Measurements from ENCODE around the gene HEXIM2. TPM values are rescaled to one million over a fixed set of nuclear protein-coding genes. Genes with fewer than 3 reads are reported as not detected.
A peak's percentile ranks its signal among the peaks of the same experiment; 100 is the strongest.

The HEXIM2 gene
- total and polyA plus RNA-seq, 2 experiments from 2014 or later: 9.0 to 9.5 TPM

DNA sequence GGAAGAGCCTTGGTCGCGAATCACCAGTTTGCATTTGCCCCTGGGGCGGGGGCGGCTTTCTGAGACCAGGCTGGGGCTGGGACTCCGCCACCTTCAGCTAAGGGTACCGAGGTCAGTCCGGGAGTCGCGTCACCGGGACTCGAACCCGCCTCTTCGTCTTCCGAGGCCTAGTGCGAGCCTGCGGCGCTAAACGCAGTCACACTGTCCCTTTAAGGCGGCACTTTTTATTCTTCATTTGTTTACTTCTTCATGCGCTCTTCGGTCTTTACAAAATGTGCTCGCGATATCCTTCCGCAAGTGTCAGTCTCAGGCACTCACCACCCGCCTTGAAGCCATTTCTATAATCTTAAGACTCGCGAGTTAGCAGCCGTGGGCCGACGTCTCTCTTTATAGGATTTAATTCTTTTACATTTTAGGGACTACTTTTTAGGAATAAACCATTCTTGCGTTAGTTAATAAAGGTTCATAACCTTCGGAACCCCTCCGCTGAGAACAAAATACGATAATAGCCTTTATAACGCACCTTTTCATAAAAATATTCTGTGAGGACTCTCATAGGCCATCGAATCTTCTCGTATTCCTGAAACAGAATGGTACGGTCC, 14.0 kb upstream of the HEXIM2 start:
- Histone ChIP-seq H4K20me1 (replicated peaks; ENCODE audit: insufficient read depth) (peaks cover 15% of the 10 kb centered on the region; the same call in 1 of the 2 replicates), H3K27me3 (ENCODE audit: insufficient read depth) (peaks cover 5% of the 10 kb centered on the region; the same call in 1 of the 2 replicates), H3F3A (replicated peaks; ENCODE audit: low read depth) (peaks cover 14% of the 10 kb centered on the region), H3K4me2 (peak overlapping the region; percentile 73), H3K79me2 (replicated peaks; ENCODE audit: insufficient read depth) (peaks cover 25% of the 10 kb centered on the region), H3K27ac (ENCODE audit: low read depth) (peak overlapping the region; percentile 97), H2AFZ (no peak overlapping the region), H3K4me1 (ENCODE audit: insufficient read depth) (peaks cover 35% of the 10 kb centered on the region), H3K36me3 (ENCODE audit: insufficient read depth) (no peaks in the 10 kb centered on the region), H3K9me2 (ENCODE audit: insufficient read depth) (no peaks in the 10 kb centered on the region), H3K4me3 (peak overlapping the region; percentile 62)
- TF ChIP-seq JUNB (IDR thresholded peaks at IDR 0.05; ENCODE audit: unreplicated experiment): no peak
- TF ChIP-seq CREB1 (CRISPR knock-in tag; IDR thresholded peaks at IDR 0.05; ENCODE audit: low read depth): peak; percentile 41
- Mint-ChIP-seq H3K36me3 (ENCODE audit: low read depth) (peaks cover 12% of the 10 kb centered on the region), H3K4me1 (peaks cover 42% of the 10 kb centered on the region), H3K27me3 (ENCODE audit: insufficient read depth, low read depth, poor library complexity) (peaks cover 39% of the 10 kb centered on the region), H3K9me3 (no peaks in the 10 kb centered on the region), H3K27ac (peak overlapping the region; percentile 100), H3K4me3 (peak overlapping the region; percentile 100)
- ATAC-seq (peak; percentile 9), DNase-seq (ENCODE audit: low spot score) (peak; percentile 95)

- Histone ChIP-seq H3K36me3 (ENCODE audit: insufficient read depth) (no peaks in the 10 kb centered on the region), H3K4me1 (ENCODE audit: insufficient read depth) (peaks cover 35% of the 10 kb centered on the region), H3K27ac (ENCODE audit: low read depth) (peak within 1 kb of the TSS; percentile 97), H3K27me3 (ENCODE audit: insufficient read depth) (peaks cover 5% of the 10 kb centered on the region; the same call in 1 of the 2 replicates), H3K4me3 (peak within 1 kb of the TSS; percentile 95), H3F3A (replicated peaks; ENCODE audit: low read depth) (peaks cover 14% of the 10 kb centered on the region), H2AFZ (no peak within 1 kb of the TSS), H3K4me2 (peak within 1 kb of the TSS; percentile 95), H3K79me2 (replicated peaks; ENCODE audit: insufficient read depth) (peaks cover 25% of the 10 kb centered on the region), H3K9me2 (ENCODE audit: insufficient read depth) (no peaks in the 10 kb centered on the region), H4K20me1 (replicated peaks; ENCODE audit: insufficient read depth) (peaks cover 15% of the 10 kb centered on the region; the same call in 1 of the 2 replicates)
- Mint-ChIP-seq H3K9me3 (no peaks in the 10 kb centered on the region), H3K36me3 (ENCODE audit: low read depth) (peaks cover 12% of the 10 kb centered on the region), H3K27ac (peak within 1 kb of the TSS; percentile 100), H3K4me1 (peaks cover 35% of the 10 kb centered on the region), H3K27me3 (ENCODE audit: insufficient read depth, low read depth, poor library complexity) (peaks cover 37% of the 10 kb centered on the region), H3K4me3 (peak within 1 kb of the TSS; percentile 100)
- ATAC-seq (peak; percentile 62), DNase-seq (ENCODE audit: low spot score) (peak; percentile 100)
- peak; percentile 83 for TF ChIP-seq CREB1 (CRISPR knock-in tag; IDR thresholded peaks at IDR 0.05; ENCODE audit: low read depth)
- peak; percentile 89; the same call in 1 of the 2 replicates for TF ChIP-seq ZNF114 (CRISPR knock-in tag; IDR thresholded peaks at IDR 0.05)
- TF ChIP-seq, protein P1, sequence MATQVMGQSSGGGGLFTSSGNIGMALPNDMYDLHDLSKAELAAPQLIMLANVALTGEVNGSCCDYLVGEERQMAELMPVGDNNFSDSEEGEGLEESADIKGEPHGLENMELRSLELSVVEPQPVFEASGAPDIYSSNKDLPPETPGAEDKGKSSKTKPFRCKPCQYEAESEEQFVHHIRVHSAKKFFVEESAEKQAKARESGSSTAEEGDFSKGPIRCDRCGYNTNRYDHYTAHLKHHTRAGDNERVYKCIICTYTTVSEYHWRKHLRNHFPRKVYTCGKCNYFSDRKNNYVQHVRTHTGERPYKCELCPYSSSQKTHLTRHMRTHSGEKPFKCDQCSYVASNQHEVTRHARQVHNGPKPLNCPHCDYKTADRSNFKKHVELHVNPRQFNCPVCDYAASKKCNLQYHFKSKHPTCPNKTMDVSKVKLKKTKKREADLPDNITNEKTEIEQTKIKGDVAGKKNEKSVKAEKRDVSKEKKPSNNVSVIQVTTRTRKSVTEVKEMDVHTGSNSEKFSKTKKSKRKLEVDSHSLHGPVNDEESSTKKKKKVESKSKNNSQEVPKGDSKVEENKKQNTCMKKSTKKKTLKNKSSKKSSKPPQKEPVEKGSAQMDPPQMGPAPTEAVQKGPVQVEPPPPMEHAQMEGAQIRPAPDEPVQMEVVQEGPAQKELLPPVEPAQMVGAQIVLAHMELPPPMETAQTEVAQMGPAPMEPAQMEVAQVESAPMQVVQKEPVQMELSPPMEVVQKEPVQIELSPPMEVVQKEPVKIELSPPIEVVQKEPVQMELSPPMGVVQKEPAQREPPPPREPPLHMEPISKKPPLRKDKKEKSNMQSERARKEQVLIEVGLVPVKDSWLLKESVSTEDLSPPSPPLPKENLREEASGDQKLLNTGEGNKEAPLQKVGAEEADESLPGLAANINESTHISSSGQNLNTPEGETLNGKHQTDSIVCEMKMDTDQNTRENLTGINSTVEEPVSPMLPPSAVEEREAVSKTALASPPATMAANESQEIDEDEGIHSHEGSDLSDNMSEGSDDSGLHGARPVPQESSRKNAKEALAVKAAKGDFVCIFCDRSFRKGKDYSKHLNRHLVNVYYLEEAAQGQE (IDR thresholded peaks at IDR 0.05; ENCODE audit: unreplicated experiment): no peak
- 0 out of 2 replicates have a peak, but pooled peaks have one; percentile 44 for TF ChIP-seq ZNF462 (CRISPR knock-in tag; IDR thresholded peaks at IDR 0.05)
- TF ChIP-seq EZH2phosphoT487 (IDR thresholded peaks at IDR 0.05; ENCODE audit: unreplicated experiment): no peak
- no peak for TF ChIP-seq ZNF331 (CRISPR knock-in tag; IDR thresholded peaks at IDR 0.05; ENCODE audit: low read depth)
These were observed 13.3 kb upstream of the HEXIM2 start, which contains the start of gene HEXIM1 for GRCh38 chr17:45148183-45149036. Gene HEXIM1, plus strand, starts transcription at chr17:45148475. Its CDS starts 716 bp downstream, at chr17:45149191.

Measured in GM23338 (cell line).